Activated naive CD4-positive, alpha-beta T cell (primary cell): ENCODE results near the gene GNAZ.
"Not testable (repeated sequence)": the region's sequence is repeated elsewhere in the genome, so short reads cannot be mapped to it uniquely, and the experiment has no call there.

Experiments
- DNase-seq, 4 experiments: peaks; one replicate each; lab custom pipeline; 2025; lab: John Stamatoyannopoulos, UW

GNAZ gene

DNA sequence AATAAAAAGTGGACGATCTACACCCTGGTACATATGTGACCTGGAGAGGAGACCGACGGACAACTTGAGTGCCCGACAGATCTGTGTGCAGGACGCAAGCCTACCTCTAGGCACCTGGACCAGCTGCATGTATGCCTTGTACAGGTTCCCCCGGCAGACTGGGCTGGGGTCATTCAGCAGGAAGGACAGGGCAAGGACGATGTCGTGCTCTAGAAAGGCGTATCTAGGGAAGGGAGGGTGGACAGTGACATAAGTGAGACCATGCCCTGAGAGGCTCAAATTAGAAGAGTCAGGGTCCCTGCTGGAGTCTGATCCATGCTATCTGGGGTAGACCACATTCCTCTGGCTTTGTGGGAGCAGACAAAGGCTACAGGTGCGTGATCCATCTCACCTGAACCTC, 63.6 kb downstream of the GNAZ start:
- DNase-seq: no peak

DNA sequence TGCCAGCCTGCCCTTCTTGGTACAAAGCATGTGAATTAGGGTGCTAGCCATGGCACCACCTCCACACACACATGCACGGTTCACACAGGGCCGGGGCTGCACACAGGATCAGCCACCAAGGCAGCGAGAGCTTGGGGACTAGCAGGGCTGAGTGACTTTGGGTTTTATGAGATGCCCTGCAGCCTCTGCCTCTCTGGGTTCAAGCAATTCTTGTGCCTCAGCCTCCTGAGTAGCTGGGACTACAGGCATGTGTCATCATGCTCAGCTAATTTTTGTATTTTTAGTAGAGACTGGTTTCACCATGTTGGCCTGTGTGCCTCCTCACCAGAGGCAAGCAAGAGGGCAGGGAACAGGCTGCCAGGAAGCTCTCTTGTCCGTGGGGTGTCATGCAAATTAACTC, 66.7 kb downstream of the GNAZ start:
- DNase-seq: not testable (repeated sequence)

- DNase-seq: no peak
Observed at GRCh38 chr22:23137468-23137867, 67.1 kb downstream of the GNAZ start.

- no peak for DNase-seq
Observed at GRCh38 chr22:23137905-23138561, 67.7 kb downstream of the GNAZ start.

DNA sequence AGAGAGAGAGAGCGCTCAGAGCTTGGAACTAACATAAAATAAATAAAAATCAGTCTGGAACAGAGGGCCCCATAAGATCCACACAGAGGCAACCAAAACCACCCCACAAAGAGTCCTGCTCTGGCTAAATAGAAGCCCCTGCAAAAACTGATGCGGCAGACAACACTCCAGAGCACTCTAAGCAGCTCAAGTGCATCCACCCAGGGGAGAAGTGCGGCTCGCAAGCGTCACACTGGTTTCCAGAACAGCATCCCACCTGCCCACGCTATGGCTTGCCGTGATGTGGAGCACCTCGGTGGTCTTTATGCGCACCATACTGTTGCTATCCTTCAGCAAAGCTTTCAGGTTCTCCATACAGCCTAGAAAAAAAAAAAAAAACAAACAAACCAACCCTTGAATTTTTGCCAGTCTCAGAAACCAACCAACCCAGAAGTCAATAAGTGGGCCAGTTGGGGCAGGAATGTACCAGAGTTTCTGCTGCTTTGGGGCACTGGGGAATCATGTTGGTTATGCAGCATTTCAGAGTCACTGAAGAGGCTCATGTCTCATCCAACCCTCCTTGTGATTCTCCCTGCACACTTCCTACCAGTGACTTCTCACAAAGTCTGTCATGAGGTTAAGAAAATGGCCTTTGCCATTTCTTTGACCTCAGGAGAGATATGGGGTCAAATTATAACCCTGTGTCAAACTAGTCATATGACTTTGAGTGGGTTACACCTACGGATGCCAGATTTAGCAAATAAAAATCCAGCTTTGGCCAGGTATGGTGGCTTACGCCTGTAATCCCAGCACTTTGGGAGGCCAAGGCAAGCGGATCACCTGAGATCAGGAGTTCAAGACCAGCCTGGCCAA, 68.5 kb downstream of the GNAZ start:
- DNase-seq: no peak

DNA sequence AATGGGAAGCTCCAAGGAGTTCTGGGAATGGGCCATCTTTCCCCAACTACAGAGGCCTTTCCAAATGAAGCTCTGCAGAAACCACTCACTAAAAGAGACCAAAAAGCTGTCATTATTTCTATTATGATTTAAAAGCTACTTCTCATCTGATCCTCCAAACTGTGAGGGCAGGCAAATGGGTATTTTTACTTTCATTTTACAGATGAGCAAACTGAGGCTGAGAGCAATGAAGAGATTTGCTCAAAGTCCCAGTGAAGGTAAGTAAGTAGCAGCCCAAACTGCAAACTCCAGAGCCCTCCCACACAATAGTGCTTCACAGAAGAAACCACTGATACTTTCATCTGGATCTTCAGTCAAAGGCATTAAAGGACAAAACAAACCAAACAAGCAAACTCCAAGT, 70.1 kb downstream of the GNAZ start:
- DNase-seq: no peak

GRCh38 chr22:23142546-23143105, 72.3 kb downstream of the GNAZ start:
- DNase-seq: no peak

GRCh38 chr22:23143119-23143518, 72.8 kb downstream of the GNAZ start:
- no peak for DNase-seq

GRCh38 chr22:23144432-23144831, 74.1 kb downstream of the GNAZ start:
- DNase-seq: no peak

DNA sequence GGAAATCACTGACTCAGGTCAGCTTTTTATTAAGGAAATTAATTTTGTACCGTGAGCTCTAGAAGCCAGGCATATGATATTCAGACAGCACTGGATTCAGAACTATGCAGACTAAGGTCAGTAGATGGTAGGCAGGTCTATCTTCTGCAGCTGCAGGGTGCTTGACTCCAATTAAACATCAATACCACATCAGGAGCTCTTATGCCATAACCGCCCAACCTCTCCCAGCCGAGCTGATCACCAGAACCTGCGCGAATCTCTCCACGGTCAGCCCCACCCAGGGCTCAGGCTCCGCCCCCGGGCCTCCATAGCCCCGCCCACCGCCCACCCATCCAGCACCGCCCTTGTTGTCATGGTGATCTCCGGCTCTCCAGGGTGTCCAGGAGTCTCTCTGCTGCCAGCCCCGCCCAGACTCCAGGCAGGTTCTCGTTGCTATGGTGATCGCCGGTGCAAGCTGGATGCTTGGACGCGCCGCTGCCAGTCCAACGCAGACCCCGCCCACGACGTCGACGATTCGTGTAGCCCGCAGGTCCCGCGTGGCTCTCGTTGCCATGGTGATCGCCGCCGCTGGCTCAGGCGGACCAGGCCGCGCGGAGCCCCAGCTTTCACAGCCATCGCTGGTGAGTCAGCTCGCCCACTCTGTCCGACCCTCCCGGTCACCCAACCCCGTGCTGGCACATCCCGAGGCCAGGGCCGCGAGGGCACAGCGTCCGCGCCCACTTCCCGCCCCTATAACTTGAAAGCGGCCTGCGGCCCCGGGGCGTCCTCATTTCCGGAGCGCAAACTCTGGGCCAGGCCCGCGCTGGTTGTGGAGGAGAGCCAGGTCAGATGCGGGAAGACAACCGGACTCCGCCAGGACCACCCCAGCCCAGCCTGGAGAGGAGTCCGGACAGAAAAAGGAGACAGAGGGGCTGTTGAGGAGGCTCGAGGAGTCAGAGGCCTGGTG, 74.9 kb downstream of the GNAZ start, which contains the start of gene RAB36:
Gene RAB36 (plus strand): TSS at position 546 of the 946 bp plus-strand sequence. CDS start 1,140 bp downstream, outside the sequence.
- DNase-seq: peak; percentile 40 to 74 (median 58)

DNA sequence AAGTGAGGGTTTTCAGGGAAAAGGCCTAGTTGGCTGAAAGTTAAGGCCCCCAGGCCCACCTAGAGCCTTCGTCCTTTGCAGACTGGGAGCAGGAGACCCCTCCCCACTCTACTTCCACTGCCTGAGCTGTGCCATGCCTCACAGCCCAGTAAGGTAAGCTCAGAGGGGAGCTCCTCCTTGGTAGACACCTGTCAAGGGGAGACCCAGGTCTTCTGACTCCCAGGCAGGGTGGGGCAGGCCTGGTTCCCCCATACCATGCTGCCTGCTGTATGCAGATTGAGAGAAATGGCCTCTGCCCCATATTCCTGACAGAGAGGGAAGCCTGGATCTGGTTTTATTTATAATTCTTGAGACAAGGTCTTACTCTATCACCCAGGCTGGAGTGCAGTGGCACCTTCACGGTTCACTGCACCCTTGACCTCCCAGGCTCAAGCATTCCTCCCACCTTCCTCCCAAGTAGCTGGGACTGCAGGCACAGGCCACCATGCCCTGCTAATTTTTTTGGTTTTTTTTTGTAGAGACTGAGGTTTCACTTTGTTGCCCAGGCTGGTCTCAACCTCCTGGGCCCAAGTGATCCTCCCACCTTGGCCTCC, 75.7 kb downstream of the GNAZ start:
- no peak for DNase-seq

DNA sequence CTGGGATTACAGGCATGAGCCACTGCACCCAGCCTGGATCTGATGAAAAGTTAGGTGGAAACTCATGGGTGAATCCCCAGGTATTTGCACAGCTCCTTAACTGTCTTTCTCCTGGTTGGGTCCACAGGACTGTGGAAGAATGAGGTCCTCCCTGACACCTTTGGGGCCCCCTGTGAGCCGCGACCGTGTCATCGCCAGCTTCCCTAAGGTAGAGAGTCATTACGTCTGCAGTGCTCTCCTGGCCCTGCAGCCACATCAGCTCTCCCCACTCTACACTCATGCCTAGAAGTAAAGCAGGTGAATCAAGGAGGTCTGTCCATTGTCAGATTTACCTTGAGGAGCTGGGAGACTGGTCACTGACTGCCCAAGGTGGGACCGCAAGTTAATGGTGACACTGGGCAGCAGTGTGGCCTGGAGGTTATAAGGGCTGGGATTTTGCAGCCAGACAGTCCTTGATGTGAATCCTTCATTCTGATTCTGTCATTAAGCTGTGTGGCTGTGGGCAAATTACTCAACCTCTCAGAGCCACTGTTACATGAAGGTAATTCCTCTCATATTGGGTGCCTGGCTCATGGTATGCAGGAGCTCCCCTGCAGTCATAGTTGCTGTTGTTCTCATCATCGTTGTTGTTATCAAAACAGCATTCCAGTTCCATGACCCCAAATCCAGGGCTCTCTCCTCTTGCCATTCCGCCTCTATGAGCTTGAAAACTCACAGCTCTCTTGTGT, 76.3 kb downstream of the GNAZ start:
- DNase-seq: no peak

- no peak for DNase-seq
Observed at GRCh38 chr22:23147617-23148387, 77.5 kb downstream of the GNAZ start.

DNA sequence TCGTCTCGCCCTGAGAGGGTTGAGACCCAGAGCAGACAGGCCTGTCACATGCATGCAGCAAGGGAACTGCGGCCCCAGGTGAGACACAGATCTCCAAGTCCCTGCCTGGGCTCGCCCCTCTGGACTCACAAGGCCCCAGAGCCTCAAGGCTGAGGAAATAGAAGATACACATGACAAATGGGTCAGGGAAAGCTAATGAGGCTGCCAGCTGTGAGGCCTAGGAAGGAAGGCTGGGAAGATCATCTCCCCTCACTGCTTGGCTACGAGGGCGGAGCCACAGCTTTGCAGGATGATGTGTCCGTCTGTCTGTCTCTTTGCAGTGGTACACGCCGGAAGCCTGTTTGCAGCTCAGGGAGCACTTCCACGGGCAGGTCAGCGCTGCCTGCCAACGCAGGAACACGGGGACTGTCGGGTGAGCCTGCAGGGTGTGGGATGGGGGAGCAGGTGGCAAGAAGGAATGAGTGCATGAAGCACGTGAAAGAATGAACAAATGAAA, 79.5 kb downstream of the GNAZ start:
- no peak for DNase-seq

DNA sequence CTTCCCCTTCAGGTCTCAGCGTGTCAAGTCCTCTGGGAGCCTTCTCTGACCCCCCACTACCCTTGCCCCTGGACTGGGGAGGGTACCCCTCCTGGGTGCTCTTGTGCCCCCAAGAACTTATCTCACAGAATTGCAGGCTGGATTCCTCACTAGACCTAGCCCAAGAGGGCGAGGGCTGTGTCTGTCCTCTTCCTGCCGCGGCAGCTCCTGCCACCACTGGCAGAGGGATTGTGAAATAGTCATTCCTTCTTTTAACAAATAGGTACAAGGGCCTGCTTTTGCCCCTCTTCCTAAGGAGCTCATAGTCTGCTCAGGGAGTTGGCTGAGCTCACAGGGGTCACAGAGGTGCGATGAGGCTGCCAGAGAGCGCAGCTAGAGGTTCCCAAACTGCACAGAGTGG, 80.4 kb downstream of the GNAZ start:
- no peak for DNase-seq

GRCh38 chr22:23151827-23152226, 81.5 kb downstream of the GNAZ start:
- DNase-seq: no peak

GRCh38 chr22:23152238-23153114, 82.2 kb downstream of the GNAZ start:
- no peak for DNase-seq

- no peak for DNase-seq
Observed at GRCh38 chr22:23153994-23154393, 83.7 kb downstream of the GNAZ start.

DNA sequence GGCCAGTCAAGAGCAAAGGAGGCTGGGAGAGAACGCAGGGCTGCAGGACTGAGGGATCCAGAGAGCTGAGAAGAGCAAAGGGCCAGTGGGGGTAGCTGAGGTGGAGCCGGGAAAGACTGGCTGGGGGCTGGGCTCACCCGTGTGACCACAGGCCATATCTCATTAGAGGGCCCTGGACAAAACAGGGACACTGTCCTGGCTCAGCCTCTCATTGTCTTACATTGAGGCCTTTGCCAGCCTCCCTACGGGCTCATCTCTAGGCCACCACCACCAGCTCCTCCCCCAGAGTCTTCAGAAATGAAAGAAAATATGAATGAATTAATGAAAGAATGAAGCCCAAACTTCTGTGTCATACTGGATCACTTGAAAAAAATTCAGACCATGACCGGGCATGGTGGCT, 84.1 kb downstream of the GNAZ start:
- DNase-seq: no peak
